Liver (tissue), 3 donors: ENCODE results near the gene LPP.

Experiments
- ATF3 ChIP-seq: IDR thresholded peaks from 2 replicates; pipeline ENCODE4 v1.6.1; 2016; ENCODE audit warnings: antibody characterized with exemption
- CTCF ChIP-seq: fragments of 150-350 bp; IDR thresholded peaks from 2 replicates; pipeline ENCODE4 v1.5.1; 2017; ENCODE audit warnings: improper control_type of control experiment, low read depth, low read length; ENCODE audit not compliant: missing input control
- GABPA ChIP-seq, 2 donors: IDR thresholded peaks in 1 of 2; conservative IDR thresholded peaks in 1 of 2; 2 replicates each; pipeline ENCODE4 v1.6.1; 2016; ENCODE audit warnings: antibody characterized with exemption in 2 of 2, mild to moderate bottlenecking in 1 of 2, moderate library complexity in 1 of 2
- HNF4A ChIP-seq, 2 donors: conservative IDR thresholded peaks; 2 replicates each; pipeline ENCODE4 v1.6.1; 2016; ENCODE audit warnings: antibody characterized with exemption in 2 of 2, mild to moderate bottlenecking in 2 of 2
- MAX ChIP-seq: IDR thresholded peaks from 2 replicates; pipeline ENCODE4 v1.6.1; 2016; ENCODE audit warnings: antibody characterized with exemption
- NR2F2 ChIP-seq: IDR thresholded peaks from 2 replicates; pipeline ENCODE4 v1.6.1; 2016; ENCODE audit warnings: antibody characterized with exemption
- RAD21 ChIP-seq, 2 donors: IDR thresholded peaks; 2 replicates each; pipeline ENCODE4 v1.6.1; 2016; ENCODE audit warnings: antibody characterized with exemption in 2 of 2, mild to moderate bottlenecking in 2 of 2
- REST ChIP-seq: IDR thresholded peaks from 2 replicates; pipeline ENCODE4 v1.6.1; 2016; ENCODE audit warnings: antibody characterized with exemption, mild to moderate bottlenecking
- SP1 ChIP-seq: IDR thresholded peaks from 2 replicates; pipeline ENCODE4 v1.6.1; 2018; ENCODE audit warnings: antibody characterized with exemption, mild to moderate bottlenecking
- TAF1 ChIP-seq: conservative IDR thresholded peaks from 2 replicates; pipeline ENCODE4 v1.6.1; 2016; ENCODE audit warnings: antibody characterized with exemption, mild to moderate bottlenecking
- YY1 ChIP-seq: IDR thresholded peaks from 2 replicates; pipeline ENCODE4 v1.6.1; 2016; ENCODE audit warnings: antibody characterized with exemption, mild to moderate bottlenecking
- donor health status: healthy.
- donor health status: healthy.

GRCh38 chr3:188509316-188509715 is 355.4 kb downstream of the LPP start:
- no peak for TF ChIP-seq CTCF
- no peak for TF ChIP-seq HNF4A (conservative IDR thresholded peaks at IDR 0.05)
- no peak for TF ChIP-seq MAX
- no peak for TF ChIP-seq GABPA (IDR thresholded peaks at IDR 0.05 in 1 of 2, conservative IDR thresholded peaks at IDR 0.05 in 1 of 2)
- TF ChIP-seq TAF1 = no peak
- TF ChIP-seq RAD21 (IDR thresholded peaks at IDR 0.05) = no peak
- TF ChIP-seq NR2F2 = no peak
- no peak for TF ChIP-seq YY1
- no peak for TF ChIP-seq ATF3
- no peak for TF ChIP-seq SP1
- TF ChIP-seq REST = no peak
